Neural progenitor cell (in vitro differentiated cells): ENCODE results near the gene SPAG7.

Source experiments
- CTCF ChIP-seq: fragments of 200-600 bp; sonication (generic); IDR thresholded peaks from 2 replicates; pipeline ENCODE4 v1.5.1; 2017; ENCODE audit warnings: antibody characterized with exemption, mild to moderate bottlenecking
- EZH2phosphoT487 ChIP-seq: fragments of 200-600 bp; sonication (generic); IDR thresholded peaks from 2 replicates; pipeline ENCODE4 v1.6.1; 2017; ENCODE audit warnings: antibody characterized with exemption

DNA sequence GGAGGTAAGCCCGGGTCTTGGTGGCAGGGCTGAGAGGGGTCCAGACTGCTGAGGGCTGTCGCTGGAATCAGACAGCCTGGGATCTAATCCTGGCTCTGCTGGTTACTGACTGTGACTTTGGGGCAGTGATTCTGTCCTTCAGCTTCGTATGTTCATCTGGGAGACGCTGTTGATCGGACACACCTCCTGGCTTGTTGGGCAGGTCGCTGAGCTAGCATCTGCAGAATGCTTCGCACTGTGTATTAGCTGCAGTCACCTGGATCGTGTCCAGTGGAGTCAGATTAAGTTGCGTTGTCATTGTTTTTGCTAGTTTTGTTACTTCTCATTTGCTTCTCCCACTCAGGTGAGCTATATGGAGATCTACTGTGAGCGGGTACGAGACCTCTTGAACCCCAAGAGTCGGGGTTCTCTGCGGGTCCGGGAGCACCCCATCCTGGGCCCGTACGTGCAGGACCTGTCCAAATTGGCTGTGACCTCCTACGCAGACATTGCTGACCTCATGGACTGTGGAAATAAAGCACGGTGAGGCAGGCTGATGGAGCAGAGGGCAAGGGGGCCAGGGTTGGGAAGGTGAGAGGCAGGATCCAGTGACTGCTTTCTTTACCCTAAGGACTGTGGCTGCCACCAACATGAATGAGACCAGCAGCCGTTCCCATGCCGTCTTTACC lies 34.6 kb upstream of the SPAG7 start:
- TF ChIP-seq CTCF (no peak), EZH2phosphoT487 (no peak)
